Activated CD4-positive, CD25-positive, alpha-beta regulatory T cell treated with anti-CD3 and anti-CD28 coated beads, Interleukin-2, amount 50 U/mL, for 16 hours (primary cell): ENCODE results near the gene DYNC1H1.

Experiments
- DNase-seq: peaks from one replicate; pipeline ENCODE4 v3.0.0-alpha.2; 2020; ENCODE audit warnings: low read depth, low spot score

The DYNC1H1 gene

DNA sequence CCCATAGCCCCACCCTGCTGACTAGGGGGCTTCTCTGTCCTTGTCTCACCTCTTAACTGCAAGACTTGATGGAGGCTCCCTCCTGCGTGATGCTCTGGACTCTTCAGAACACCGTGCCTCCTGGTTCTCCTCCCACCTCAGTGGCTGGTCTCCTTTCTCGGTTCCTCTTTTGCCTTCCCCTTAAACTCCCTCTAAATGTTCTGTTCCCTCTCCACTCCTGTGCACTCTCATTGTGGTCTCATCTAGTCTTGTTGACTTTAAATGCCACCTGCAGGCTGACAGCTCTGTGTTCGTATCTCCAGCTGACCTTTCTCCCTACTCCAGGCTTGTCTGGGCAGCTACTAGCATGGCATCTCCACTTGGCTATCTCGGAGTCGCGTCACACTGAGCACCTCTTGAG is 28.3 kb downstream of the DYNC1H1 start:
- DNase-seq: no peak

DNA sequence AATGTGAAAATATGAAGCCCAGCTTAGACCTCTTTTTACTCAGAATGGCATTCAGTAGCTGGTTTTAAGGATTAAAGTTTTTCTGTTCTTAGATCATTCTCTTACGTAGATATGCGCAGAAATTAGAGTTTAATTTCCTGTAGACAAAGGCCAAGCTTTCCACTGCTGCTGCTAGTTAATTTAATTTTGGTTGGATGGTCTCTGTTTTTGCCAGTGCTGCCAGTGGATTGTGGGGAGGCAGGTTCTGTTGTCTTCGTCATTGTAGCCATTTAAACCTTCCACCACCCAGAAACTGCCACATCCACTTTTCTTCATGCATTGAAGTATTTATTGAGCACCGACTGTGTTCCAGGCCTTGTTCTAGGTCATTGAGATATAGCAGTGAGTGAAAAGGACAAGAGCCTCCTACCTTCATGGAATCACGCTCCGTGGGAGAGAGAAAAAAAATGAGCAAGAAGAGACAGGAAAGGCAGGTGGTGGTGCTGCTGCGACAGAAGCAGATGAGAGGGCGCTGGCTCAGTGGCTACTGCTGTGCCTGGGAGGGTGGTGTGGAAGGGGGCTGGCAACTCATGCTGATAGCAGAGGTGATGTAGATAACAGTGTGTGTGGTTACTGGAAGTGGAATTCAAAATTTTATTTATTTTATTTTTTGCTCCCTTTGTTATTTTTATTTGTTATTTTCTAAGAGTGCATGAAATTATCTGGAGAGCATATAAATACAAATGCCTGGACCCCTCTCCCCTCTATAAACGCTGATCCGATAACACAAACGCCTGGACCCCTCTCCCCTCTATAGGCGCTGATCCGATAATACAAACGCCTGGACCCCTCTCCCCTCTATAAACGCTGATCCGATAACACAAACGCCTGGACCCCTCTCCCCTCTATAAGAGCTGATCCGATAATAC is 33.3 kb downstream of the DYNC1H1 start:
- DNase-seq: no peak

DNA sequence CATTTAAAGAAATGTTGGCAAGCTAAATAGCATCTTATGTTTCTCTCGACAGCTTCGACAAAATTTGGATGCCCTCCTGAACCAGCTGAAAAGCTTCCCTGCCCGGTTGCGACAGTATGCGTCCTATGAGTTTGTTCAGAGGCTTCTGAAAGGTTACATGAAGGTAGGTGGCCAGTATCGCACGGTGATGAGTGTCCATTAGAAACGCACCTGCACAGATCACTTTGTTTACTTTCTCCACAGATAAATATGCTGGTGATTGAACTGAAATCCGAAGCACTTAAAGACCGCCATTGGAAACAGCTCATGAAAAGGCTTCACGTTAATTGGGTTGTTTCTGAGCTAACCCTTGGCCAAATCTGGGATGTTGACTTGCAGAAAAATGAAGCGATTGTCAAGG is 36.5 kb downstream of the DYNC1H1 start:
- no peak for DNase-seq

DNA sequence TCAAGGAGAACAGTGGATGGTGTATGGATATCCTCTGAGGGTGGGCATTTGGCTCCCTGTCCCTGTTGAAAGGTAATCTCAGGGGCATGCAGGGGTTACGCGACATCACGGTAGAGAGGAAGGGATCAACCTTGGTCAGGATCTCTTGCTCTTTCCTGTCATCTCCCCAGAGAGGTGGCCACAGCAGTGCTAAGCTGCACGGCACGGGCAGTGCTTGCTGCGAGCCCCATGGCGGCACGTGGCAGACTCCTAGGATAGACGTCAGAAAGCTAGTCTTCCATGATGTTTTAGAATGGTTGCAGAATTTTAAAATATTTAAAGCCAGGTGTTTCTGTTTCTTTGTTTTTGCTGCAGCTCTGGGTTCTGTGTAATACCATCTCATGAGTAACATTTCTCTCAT is 41.0 kb downstream of the DYNC1H1 start:
- DNase-seq: no peak

DNA sequence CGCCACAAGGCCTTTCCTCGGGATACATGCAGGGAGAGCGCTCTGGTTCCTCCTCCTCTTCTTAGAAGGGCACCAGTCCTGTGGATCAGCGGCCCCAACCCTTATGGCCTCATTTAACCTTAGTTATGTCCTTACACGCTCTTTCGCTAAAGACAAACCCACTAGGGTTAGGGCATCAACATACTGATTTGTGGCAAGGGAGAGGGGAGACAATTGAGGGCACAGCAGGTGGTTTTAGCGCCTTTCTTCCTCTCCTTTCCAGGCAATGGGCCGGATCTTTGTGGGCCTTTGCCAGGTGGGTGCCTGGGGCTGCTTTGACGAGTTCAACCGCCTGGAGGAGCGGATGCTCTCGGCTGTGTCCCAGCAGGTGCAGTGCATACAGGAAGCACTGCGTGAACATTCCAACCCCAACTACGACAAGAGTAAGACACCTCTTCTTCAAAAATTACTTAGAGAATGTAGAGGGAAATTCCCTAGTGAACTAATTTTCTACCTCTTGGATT is 43.6 kb downstream of the DYNC1H1 start:
- DNase-seq: no peak

DNA sequence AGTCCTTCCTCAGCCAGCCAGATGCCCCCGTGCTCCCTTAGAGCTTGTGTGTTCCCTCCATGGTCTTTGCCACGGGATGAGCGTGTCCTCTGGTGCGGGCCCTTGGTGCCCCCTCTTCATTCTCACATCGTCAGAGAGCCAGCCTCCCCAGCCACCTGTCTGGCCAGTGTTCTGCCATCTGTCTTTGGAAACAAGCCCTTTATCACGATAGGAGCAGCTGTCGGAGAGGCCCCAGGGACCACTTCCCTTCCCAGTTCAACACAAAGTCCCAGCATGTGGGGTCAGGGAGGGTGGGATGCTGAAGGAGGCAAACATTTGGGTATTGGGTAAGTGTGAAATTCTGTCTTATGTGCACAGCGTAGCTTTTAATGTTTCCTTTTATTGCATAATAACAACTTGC is 44.5 kb downstream of the DYNC1H1 start:
- no peak for DNase-seq

DNA sequence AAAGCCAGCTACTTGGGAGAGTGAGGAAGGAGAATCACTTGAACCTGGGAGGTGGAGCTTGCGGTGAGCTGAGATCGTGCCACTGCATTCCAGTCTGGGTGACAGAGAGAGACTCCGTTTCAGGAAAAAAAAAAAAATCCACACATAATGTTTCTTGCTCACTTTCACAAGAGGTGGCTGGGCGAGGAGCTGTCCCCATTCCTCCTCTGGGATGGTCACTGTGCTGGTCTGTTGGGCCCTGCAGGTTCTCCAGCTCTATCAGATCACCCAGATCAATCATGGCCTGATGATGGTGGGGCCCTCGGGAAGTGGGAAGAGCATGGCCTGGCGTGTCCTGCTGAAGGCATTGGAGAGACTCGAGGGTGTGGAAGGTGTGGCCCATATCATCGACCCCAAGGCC is 47.3 kb downstream of the DYNC1H1 start:
- no peak for DNase-seq

DNA sequence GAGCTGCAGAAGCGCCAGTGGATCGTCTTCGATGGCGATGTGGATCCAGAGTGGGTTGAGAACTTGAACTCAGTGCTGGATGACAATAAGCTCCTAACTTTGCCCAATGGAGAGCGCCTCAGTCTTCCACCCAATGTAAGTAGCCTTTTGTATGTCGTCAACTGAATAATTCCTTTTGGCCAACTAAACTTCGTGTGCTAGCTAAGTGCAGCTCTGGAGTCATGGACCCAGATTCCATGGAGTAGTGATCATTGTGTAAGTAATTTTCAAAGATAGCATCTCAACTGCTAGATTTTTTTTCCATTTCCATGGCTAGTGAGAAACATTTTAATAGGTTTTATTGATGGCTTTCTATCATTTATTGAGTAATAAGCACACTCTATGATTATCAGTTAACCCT is 48.0 kb downstream of the DYNC1H1 start:
- DNase-seq: no peak

DNA sequence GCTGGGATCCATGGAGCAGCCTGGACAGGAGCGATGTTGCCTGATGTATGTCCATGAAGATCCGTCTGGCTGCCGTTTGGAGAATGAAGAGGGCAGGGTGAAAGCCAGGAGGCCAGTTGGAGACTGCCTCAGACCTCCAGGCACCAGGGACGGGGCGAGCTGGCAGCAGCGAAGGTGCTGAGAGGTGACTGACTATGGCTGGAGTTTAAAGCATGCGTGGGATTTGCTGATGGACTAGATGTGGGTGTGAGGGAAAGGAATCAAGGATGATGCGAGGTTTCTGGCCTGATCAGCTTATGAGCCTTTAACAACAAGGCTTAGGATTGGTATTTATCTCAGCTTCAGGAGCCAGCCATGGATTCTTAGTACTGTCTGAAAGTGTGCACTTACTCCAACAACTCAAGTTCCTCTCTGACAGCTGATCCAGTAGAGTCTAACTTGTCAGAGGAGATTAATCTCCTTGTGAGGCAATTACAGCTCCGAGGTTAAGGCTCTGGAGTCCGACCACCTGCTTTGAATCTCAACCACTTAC is 49.4 kb downstream of the DYNC1H1 start:
- DNase-seq: no peak

DNA sequence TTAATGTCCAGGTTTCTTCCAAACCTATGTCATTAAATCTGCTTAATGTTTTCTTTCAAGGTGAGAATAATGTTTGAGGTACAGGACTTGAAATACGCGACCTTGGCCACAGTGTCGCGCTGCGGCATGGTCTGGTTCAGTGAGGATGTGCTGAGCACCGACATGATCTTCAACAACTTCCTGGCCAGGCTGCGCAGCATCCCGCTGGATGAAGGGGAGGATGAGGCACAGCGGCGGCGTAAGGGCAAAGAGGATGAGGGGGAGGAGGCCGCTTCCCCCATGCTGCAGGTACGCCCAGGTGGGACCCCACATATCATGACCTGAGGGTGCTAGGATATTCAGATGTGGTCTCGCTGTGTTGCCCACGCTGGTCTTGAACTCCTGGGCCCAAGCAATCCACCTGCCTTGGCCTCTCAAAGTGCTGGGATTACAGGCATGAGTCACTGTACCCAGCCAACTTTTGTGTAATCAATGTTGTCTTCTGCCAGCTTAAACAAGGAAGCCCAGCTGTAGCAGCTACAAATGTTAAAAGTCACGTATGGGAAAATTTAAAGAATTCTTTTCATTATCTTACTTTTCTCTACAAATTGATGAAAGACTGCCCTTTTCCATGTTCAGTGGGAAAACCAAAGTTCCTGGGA is 50.8 kb downstream of the DYNC1H1 start:
- DNase-seq: no peak

DNA sequence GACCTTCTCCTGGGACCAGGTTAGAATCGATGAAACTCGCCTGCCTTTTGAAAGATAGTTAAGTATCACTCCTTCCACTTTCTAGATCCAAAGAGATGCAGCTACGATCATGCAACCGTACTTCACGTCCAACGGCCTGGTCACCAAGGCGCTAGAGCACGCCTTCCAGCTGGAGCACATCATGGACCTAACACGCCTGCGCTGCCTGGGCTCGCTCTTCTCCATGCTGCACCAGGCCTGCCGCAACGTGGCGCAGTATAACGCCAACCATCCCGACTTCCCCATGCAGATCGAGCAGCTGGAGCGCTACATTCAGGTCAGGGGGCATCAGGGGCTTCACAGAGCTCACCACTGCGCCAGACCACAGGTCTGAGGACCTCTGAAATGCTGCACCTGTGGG is 51.4 kb downstream of the DYNC1H1 start:
- DNase-seq: no peak

DNA sequence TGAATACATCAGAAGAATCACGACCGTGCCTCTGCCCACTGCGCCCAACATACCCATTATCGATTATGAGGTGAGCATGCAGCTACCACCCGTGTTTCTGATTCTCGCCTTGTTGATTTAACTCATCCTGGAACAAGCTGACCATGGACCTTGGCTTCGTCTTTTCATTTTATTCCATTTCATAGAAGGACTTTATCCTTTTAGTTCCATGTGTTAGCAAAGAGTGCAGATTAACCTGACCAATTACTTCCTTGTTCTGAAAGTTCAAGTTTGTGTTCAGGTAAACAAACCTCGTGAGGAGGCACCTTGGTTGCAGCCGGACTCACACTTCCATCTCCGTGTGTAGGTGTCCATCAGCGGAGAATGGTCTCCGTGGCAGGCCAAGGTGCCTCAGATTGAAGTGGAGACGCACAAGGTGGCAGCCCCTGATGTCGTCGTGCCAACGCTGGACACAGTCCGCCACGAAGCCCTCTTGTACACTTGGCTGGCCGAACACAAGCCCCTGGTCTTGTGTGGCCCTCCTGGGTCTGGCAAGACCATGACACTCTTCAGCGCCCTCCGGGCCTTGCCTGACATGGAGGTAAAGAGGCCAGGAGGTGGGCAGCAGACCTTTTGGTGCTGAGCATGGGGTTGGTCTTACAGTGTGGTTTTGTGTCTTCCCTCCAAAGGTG is 52.2 kb downstream of the DYNC1H1 start:
- no peak for DNase-seq

DNA sequence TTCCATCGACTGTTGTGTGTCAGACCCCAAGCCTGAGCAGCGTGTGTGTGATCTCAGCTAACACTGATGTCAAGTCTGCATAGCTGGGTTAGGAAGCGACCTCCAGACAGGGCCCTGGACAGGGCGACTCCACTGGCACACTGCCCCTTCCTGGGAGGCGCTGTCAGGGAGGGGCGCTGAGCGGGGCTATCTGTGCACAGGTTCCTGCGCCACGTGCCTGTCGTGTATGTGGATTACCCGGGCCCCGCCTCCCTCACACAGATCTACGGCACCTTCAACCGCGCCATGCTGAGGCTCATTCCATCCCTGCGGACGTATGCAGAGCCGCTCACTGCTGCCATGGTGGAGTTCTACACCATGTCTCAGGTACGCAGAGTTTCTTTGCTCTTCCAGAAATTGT is 53.9 kb downstream of the DYNC1H1 start:
- DNase-seq: no peak

DNA sequence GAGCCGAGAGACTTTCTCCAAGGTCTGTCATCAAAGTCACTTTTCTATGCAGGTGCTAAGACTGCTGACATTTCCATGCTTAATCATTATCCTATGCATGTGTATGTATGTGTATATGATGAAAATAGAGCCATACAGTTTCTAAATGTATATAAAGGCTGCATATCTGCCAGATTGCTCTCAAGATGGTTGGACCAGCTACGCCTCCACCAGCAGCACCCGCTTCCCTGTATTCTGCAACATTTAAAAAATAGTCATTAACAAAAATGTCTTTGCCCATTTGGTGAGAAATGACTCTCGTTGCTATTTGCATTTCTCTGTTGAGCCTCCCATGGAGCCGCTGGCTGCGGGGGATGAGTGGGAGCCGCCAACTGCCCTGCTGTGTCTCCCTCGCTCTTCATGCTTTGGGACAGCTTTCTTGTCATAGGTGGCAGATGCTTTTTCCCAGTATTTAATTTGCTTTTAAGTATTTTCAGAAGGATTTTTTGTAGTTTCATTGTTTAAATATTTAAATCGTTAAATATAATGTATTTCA is 54.7 kb downstream of the DYNC1H1 start:
- DNase-seq: no peak

DNA sequence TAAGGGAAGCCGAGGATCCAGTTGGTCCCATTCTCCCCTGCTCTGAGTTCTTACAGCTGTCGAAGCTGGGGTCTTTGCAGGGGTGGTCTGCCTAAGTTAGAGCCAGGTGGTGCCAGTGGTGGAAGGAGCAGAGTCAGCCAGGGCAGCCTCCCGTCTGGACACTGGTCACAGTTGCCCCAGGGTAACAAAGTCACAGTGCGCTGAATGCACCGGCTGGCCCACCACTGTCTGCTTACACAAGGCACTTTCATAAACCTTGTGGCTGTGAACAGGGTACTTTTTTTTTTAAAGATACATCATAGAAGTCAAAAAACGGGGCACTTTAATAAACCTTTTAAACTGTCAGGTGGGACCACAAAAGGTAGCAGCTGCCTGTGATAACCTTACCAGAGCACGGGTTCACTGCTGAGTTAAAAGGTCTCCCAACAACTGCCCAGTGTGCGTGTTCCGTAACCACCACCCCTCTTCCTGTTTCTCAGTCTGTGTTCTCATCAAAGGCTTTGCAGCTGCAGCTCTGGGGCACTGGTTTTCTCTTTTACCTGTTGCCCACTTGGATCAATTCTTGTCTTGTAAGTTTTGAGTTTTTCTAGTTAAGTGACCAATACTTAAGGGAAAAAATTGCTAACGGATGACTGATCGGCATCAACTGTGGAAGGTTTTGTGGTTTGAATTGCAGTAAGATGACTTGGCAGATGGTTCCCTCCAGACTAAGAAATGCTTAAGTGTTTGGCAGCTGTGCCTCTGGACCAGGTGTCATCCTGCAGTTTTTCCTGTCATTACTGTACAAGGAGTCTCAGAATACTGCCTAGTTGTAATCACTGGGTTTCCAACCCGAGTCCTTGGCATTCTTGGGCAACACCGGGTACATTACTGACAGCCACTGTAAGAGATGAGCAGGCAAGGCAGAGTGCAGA is 55.9 kb downstream of the DYNC1H1 start:
- no peak for DNase-seq

DNA sequence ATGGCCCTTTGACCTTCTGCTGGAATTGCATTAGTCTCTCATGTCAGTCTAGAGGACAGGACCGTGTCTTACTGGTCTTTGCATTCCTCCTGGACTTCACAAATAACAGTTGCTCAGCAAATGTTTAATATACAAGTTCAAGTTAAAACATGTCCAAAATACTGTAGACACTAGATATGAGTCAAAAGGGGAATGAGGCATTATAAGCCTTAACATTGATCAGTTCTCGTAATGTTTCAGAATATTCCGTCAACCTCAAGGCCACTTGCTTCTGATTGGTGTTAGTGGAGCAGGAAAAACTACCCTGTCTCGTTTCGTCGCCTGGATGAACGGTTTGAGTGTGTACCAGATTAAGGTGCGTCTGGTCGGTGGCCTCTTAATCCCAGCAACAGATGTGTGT is 62.6 kb downstream of the DYNC1H1 start:
- no peak for DNase-seq

DNA sequence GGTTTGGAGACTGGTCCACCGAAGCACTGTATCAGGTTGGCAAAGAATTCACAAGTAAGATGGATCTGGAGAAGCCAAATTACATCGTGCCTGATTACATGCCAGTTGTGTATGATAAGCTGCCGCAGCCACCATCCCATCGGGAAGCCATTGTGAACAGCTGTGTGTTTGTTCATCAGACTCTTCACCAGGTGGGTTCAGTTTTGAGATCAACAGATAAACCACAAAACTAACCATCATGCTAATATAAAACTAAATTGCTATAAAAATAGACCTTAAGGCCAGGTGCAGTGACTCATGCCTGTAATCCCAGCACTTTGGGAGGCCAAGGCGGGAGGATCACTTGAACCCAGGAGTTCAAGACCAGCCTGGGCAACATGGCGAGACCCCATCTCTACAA is 63.6 kb downstream of the DYNC1H1 start:
- DNase-seq: no peak

DNA sequence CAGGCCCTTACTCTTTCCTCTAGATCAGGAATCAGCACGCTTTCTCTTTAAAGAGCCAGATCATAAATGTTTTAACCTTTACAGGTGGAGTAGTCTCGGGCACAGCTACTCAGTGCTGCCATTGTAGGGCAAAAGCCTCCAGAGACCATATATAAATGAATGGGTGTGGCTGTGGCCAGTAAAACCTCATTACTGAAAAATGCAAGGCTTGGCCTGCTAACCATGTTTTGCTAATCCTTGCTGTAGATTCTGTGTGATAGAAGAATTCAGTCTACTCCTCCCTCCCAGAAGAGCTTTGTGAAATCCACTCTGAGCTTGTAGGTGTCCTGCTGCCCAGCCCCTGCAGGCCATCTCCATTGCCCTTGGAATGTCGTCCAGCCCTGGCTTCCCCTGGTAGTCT is 64.4 kb downstream of the DYNC1H1 start:
- no peak for DNase-seq

DNA sequence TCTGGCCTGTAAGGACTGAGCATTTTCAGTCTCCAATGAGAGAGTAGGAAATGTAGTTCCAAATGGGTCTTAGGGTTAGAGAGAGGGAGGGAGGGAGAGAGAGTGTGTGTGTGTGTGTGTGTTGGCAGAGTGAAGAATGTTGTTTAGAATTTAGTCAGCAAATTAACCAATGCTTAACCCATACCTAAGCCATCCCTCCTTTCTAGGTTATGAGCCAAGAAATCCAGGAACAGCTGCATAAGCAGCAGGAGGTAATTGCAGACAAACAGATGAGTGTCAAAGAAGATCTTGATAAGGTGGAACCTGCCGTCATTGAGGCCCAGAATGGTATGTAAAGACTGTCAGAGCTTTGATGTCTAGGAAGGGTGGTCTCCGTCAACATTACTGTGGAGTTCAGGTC is 65.6 kb downstream of the DYNC1H1 start:
- no peak for DNase-seq

DNA sequence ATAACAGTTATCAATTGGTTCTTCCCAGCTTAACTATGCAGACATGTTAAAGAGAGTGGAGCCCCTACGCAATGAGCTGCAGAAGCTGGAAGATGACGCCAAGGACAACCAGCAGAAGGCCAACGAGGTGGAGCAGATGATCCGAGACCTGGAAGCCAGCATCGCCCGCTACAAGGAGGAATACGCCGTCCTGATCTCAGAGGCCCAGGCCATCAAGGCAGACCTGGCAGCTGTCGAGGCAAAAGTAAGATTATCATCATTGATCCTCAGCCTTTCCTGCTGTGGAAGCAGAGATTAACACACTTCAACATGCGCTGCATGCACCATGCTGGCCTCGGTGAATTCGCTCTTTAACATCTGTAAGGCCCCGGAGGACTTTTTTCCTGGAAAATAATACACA is 68.9 kb downstream of the DYNC1H1 start:
- DNase-seq: no peak

DNA sequence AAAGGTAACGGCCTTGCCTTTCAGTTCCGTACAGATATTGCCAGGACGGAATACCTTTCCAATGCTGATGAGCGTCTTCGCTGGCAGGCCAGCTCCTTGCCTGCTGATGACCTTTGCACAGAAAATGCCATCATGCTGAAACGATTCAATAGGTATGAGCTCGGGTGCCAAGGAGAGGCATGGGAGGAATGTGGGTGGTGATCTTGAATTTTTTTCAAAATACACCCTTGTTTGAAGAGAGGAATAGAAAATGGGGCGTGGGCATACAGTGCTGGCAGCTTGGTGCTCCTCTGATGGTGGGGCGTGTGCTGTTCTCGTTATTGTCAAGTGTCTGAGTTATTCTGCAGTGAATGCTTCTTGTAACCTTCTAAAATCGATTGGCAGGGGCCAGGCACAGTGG is 69.9 kb downstream of the DYNC1H1 start:
- DNase-seq: no peak
